T-helper 17 cell (primary cell): ENCODE measurements around the gene SOCS3. TPM values are rescaled to one million over a fixed set of nuclear protein-coding genes. Genes with fewer than 3 reads are reported as not detected.

Experiments
- ATAC-seq: fragments of 150-1000 bp; cut with Tn5 transposase; 2 replicates; pipeline ENCODE4 v1.10.0; 2021; ENCODE audit warnings: mild to moderate bottlenecking, moderate library complexity
- DNase-seq, 3 donors: peaks; one replicate each; pipeline versions ENCODE4 v3.0.0 to v3.0.0-alpha.2; 2020 to 2021
- H3K9me3 ChIP-seq: one replicate; pipeline ENCODE4 v1.7.0; 2013; ENCODE audit warnings: low read length, mild to moderate bottlenecking; ENCODE audit not compliant: control insufficient read depth, poor library complexity, severe bottlenecking
- H3K27ac Mint-ChIP-seq: one replicate; pipeline ENCODE4 v1.8.0; 2022; ENCODE audit warnings: mild to moderate bottlenecking, moderate library complexity, mixed read lengths
- H3K27me3 Mint-ChIP-seq: one replicate; pipeline ENCODE4 v1.8.0; 2022; ENCODE audit warnings: mixed read lengths
- H3K36me3 Mint-ChIP-seq: one replicate; pipeline ENCODE4 v1.8.0; 2022; ENCODE audit warnings: low read depth, mixed read lengths
- H3K4me1 Mint-ChIP-seq: one replicate; pipeline ENCODE4 v1.8.0; 2022; ENCODE audit warnings: mild to moderate bottlenecking, mixed read lengths
- H3K4me3 Mint-ChIP-seq: one replicate; pipeline ENCODE4 v1.8.0; 2022; ENCODE audit warnings: mild to moderate bottlenecking, moderate library complexity, mixed read lengths
- total RNA-seq, 4 donors: library from RNA in 2 of 4; stranded (reverse) in 2 of 4; gene quantifications; one replicate each; pipeline ENCODE4 v1.2.3 and lab custom pipeline; 2022 to 2026

SOCS3 gene
- total RNA-seq, 2 donors from 2014 or later = 119 to 197 TPM

- Mint-ChIP-seq H3K27me3 (no peaks in the 10 kb centered on the region), H3K4me3 (peak overlapping the region; percentile 94), H3K27ac (peak overlapping the region; percentile 97), H3K4me1 (peaks cover 63% of the 10 kb centered on the region), H3K36me3 (no peaks in the 10 kb centered on the region)
- ATAC-seq = peak; percentile 80
- peak in 1 of 3 donors; percentile 49 for DNase-seq
- no peaks in the 10 kb centered on the region for H3K9me3 ChIP-seq
Observed at GRCh38 chr17:78381601-78382232, 21.8 kb upstream of the SOCS3 start.

GRCh38 chr17:78380370-78380769, 20.5 kb upstream of the SOCS3 start:
- no peak for DNase-seq
- H3K4me1 Mint-ChIP-seq = peaks cover 52% of the 10 kb centered on the region

GRCh38 chr17:78379131-78379491, 19.2 kb upstream of the SOCS3 start:
- ATAC-seq (no peak), DNase-seq (no peak)
- no peaks in the 10 kb centered on the region for H3K36me3 Mint-ChIP-seq
- H3K27me3 Mint-ChIP-seq = no peaks in the 10 kb centered on the region
- H3K27ac Mint-ChIP-seq = peak overlapping the region; percentile 97
- peak overlapping the region; percentile 94 for H3K4me3 Mint-ChIP-seq
- H3K9me3 ChIP-seq = no peaks in the 10 kb centered on the region
- peaks cover 47% of the 10 kb centered on the region for H3K4me1 Mint-ChIP-seq

More at GRCh38 chr17:78380370-78380769, 20.5 kb upstream of the SOCS3 start:
- H3K4me3 Mint-ChIP-seq = peak overlapping the region; percentile 94
- peak overlapping the region; percentile 97 for H3K27ac Mint-ChIP-seq
- no peaks in the 10 kb centered on the region for H3K9me3 ChIP-seq
- H3K36me3 Mint-ChIP-seq = no peaks in the 10 kb centered on the region
- no peaks in the 10 kb centered on the region for H3K27me3 Mint-ChIP-seq
- no peak for ATAC-seq

GRCh38 chr17:78378225-78379130, 18.6 kb upstream of the SOCS3 start, which contains the start of gene PGS1:
TSS of gene PGS1 (plus strand) at chr17:78378649. CDS start at chr17:78378666, 17 bp downstream.
- peaks cover 41% of the 10 kb centered on the region for H3K4me1 Mint-ChIP-seq

GRCh38 chr17:78377858-78378224, 18.0 kb upstream of the SOCS3 start:
- DNase-seq (no peak), ATAC-seq (no peak)
- H3K27me3 Mint-ChIP-seq = peaks cover 3% of the 10 kb centered on the region
- H3K9me3 ChIP-seq = no peaks in the 10 kb centered on the region
- H3K4me1 Mint-ChIP-seq = peaks cover 37% of the 10 kb centered on the region
- H3K27ac Mint-ChIP-seq = no peak overlapping the region
- H3K36me3 Mint-ChIP-seq = no peaks in the 10 kb centered on the region
- peak overlapping the region; percentile 94 for H3K4me3 Mint-ChIP-seq

More at GRCh38 chr17:78378225-78379130, 18.6 kb upstream of the SOCS3 start, which contains the start of gene PGS1:
- Mint-ChIP-seq H3K27me3 (no peaks in the 10 kb centered on the region), H3K4me3 (peak within 1 kb of the TSS; percentile 94), H3K27ac (peak within 1 kb of the TSS; percentile 97), H3K36me3 (no peaks in the 10 kb centered on the region)
- DNase-seq (peak; percentile 67 to 77 (median 72)), ATAC-seq (peak; percentile 58)
- H3K9me3 ChIP-seq = no peaks in the 10 kb centered on the region

GRCh38 chr17:78376161-78376560, 16.3 kb upstream of the SOCS3 start:
- Mint-ChIP-seq H3K4me1 (peaks cover 24% of the 10 kb centered on the region), H3K27me3 (peaks cover 5% of the 10 kb centered on the region), H3K36me3 (no peaks in the 10 kb centered on the region), H3K27ac (no peak overlapping the region), H3K4me3 (no peak overlapping the region)
- H3K9me3 ChIP-seq = no peaks in the 10 kb centered on the region
- ATAC-seq = no peak
- no peak for DNase-seq

- no peaks in the 10 kb centered on the region for H3K36me3 Mint-ChIP-seq
- H3K9me3 ChIP-seq = no peaks in the 10 kb centered on the region
- peaks cover 5% of the 10 kb centered on the region for H3K27me3 Mint-ChIP-seq
- DNase-seq = no peak
- H3K4me3 Mint-ChIP-seq = no peak overlapping the region
- no peak for ATAC-seq
- no peak overlapping the region for H3K27ac Mint-ChIP-seq
- H3K4me1 Mint-ChIP-seq = peaks cover 18% of the 10 kb centered on the region
Observed at GRCh38 chr17:78375401-78376151, 15.7 kb upstream of the SOCS3 start.

- peaks cover 5% of the 10 kb centered on the region for H3K27me3 Mint-ChIP-seq
- H3K36me3 Mint-ChIP-seq = no peaks in the 10 kb centered on the region
- peaks cover 10% of the 10 kb centered on the region for H3K4me1 Mint-ChIP-seq
- no peak for DNase-seq
- no peak overlapping the region for H3K4me3 Mint-ChIP-seq
- no peaks in the 10 kb centered on the region for H3K9me3 ChIP-seq
- ATAC-seq = no peak
- H3K27ac Mint-ChIP-seq = no peak overlapping the region
Observed at GRCh38 chr17:78374631-78375274, 14.9 kb upstream of the SOCS3 start.

- DNase-seq (no peak), ATAC-seq (no peak)
- no peak overlapping the region for H3K27ac Mint-ChIP-seq
- H3K9me3 ChIP-seq = no peaks in the 10 kb centered on the region
- peaks cover 9% of the 10 kb centered on the region for H3K4me1 Mint-ChIP-seq
- H3K27me3 Mint-ChIP-seq = peaks cover 5% of the 10 kb centered on the region
- no peaks in the 10 kb centered on the region for H3K36me3 Mint-ChIP-seq
- no peak overlapping the region for H3K4me3 Mint-ChIP-seq
Observed at GRCh38 chr17:78374189-78374588, 14.3 kb upstream of the SOCS3 start.

- DNase-seq (no peak), ATAC-seq (no peak)
- peaks cover 5% of the 10 kb centered on the region for H3K4me1 Mint-ChIP-seq
- no peaks in the 10 kb centered on the region for H3K9me3 ChIP-seq
- no peak overlapping the region for H3K4me3 Mint-ChIP-seq
- H3K27me3 Mint-ChIP-seq = peaks cover 5% of the 10 kb centered on the region
- no peak overlapping the region for H3K27ac Mint-ChIP-seq
- no peaks in the 10 kb centered on the region for H3K36me3 Mint-ChIP-seq
Observed at GRCh38 chr17:78372841-78373240, 13.0 kb upstream of the SOCS3 start.

- no peaks in the 10 kb centered on the region for H3K9me3 ChIP-seq
- Mint-ChIP-seq H3K27me3 (peaks cover 5% of the 10 kb centered on the region), H3K4me1 (peaks cover under 1% of the 10 kb centered on the region), H3K27ac (no peak overlapping the region), H3K4me3 (no peak overlapping the region), H3K36me3 (no peaks in the 10 kb centered on the region)
- DNase-seq (no peak), ATAC-seq (no peak)
Observed at GRCh38 chr17:78371056-78371455, 11.2 kb upstream of the SOCS3 start.

GRCh38 chr17:78369791-78370381, 10.0 kb upstream of the SOCS3 start:
- Mint-ChIP-seq H3K4me3 (no peak overlapping the region), H3K27ac (no peak overlapping the region), H3K36me3 (no peaks in the 10 kb centered on the region), H3K4me1 (no peaks in the 10 kb centered on the region), H3K27me3 (peaks cover 5% of the 10 kb centered on the region)
- ATAC-seq (no peak), DNase-seq (no peak)
- no peaks in the 10 kb centered on the region for H3K9me3 ChIP-seq
